K562 (cell line): ENCODE data around the gene MVD. TPM values are rescaled to one million over a fixed set of nuclear protein-coding genes. Genes with fewer than 3 reads are reported as not detected.

Source experiments
- ARHGAP35 ChIP-seq: fragments of 450-650 bp; IDR thresholded peaks from 2 replicates; pipeline ENCODE4 v1.6.1; 2018; ENCODE audit not compliant: partially characterized antibody
- CBX5 ChIP-seq: IDR thresholded peaks from 2 replicates; pipeline ENCODE4 v1.6.1; 2014; ENCODE audit warnings: low read depth, borderline replicate concordance
- FUS ChIP-seq: fragments of 200-400 bp; formaldehyde crosslinking; optimal IDR thresholded peaks from 2 replicates; pipeline ENCODE3; 2017; ENCODE audit warnings: low read depth, low read length
- HDAC2 ChIP-seq: fragments of 450-650 bp; IDR thresholded peaks from 2 replicates; pipeline ENCODE4 v1.6.1; 2016; ENCODE audit warnings: mild to moderate bottlenecking
- KAT2B ChIP-seq: IDR thresholded peaks from one replicate; pipeline ENCODE4 v1.6.1; 2012; ENCODE audit warnings: low read depth, mild to moderate bottlenecking, control low read depth, inconsistent platforms, low read length, moderate library complexity
- NCOA1 ChIP-seq: fragments of 450-650 bp; IDR thresholded peaks from 2 replicates; pipeline ENCODE4 v1.6.1; 2016; ENCODE audit warnings: low read depth
- SMARCA4 ChIP-seq: fragments of 450-650 bp; IDR thresholded peaks from 2 replicates; pipeline ENCODE4 v1.6.1; 2016
- SP2 ChIP-seq: IDR thresholded peaks from 2 replicates; pipeline ENCODE4 v1.6.1; 2011; ENCODE audit warnings: mild to moderate bottlenecking, low read depth, low read length, moderate library complexity; ENCODE audit not compliant: poor library complexity, severe bottlenecking; ENCODE audit errors: extremely low read depth
- TEAD1 ChIP-seq, 2 experiments: fragments of 450-650 bp in 1 of 2; sonication (generic) in 1 of 2; formaldehyde crosslinking; IDR thresholded peaks; 2 replicates each; pipeline versions ENCODE4 v1.4.0 to v1.8.0; 2020 to 2022; ENCODE audit warnings: mild to moderate bottlenecking in 2 of 2, missing genetic modification reagents in 1 of 2
- ZC3H8 ChIP-seq: fragments of 450-650 bp; IDR thresholded peaks from 2 replicates; pipeline ENCODE4 v1.6.1; 2017
- ZNF3 ChIP-seq: fragments of 250-450 bp; sonication (Bioruptor Pico); IDR thresholded peaks from 2 replicates; pipeline ENCODE4 v1.5.0; 2021; ENCODE audit warnings: mild to moderate bottlenecking, moderate library complexity
- ZNF436 ChIP-seq: fragments of 250-450, 450-650 bp; sonication (Bioruptor Pico); formaldehyde crosslinking; IDR thresholded peaks from 2 replicates; pipeline ENCODE4 v1.7.0; 2020; ENCODE audit warnings: mild to moderate bottlenecking
- ZNF589 ChIP-seq: fragments of 200-800 bp; sonication (Bioruptor generic); IDR thresholded peaks from 2 replicates; pipeline ENCODE4 v1.6.1; 2016; ENCODE audit warnings: low read depth, missing genetic modification characterization, missing compliant biosample characterization
- polyA plus RNA-seq, 8 experiments: library from polyadenylated mRNA; depleted of rRNA in 4 of 8; stranded (reverse) in 5 of 8; unstranded in 3 of 8; fragments of >200 nt; fragmentation: Nextera tagmentation in 2 of 8; fragmentation: Illumina TruSeq in 1 of 8; extraction: Ambion mirVana in 2 of 8; extraction: Trizol in 1 of 8; gene quantifications; 2 replicates each; pipeline versions ENCODE4 v1.2.1 to v1.2.3, GENCODE V29; 2011 to 2014; ENCODE audit warnings: inconsistent platforms in 1 of 8, missing spikeins in 1 of 8
- total RNA-seq, 7 experiments: library from RNA; depleted of rRNA in 6 of 7; stranded (reverse); fragments of >200 nt in 6 of 7; fragmentation: Illumina TruSeq in 2 of 7; extraction: Trizol in 2 of 7; gene quantifications; 2 replicates each; pipeline versions ENCODE4 v1.2.1 to v1.2.3, GENCODE V29; 2011 to 2021; ENCODE audit warnings: low replicate concordance in 1 of 7
- TF ChIP-seq, protein P1 (sequence below): fragments of 250-450 bp; sonication (Bioruptor Pico); IDR thresholded peaks from 2 replicates; pipeline ENCODE4 v1.5.0; 2021; ENCODE audit warnings: mild to moderate bottlenecking, borderline replicate concordance
- TF ChIP-seq, protein P2 (sequence below): IDR thresholded peaks from 3 replicates; pipeline ENCODE4 v1.6.1; 2011; ENCODE audit warnings: borderline replicate concordance, mild to moderate bottlenecking; ENCODE audit not compliant: insufficient read length, insufficient read depth
- TF ChIP-seq, protein P3 (sequence below), 2 experiments: fragments of 450-650 bp in 1 of 2; IDR thresholded peaks; 2 replicates each; pipeline ENCODE4 v1.6.1; 2011 to 2017; ENCODE audit warnings: low read depth in 2 of 2, antibody characterized with exemption in 1 of 2, borderline replicate concordance in 1 of 2, low read length in 1 of 2, mild to moderate bottlenecking in 1 of 2, mixed read lengths in 1 of 2; ENCODE audit not compliant: control insufficient read depth in 1 of 2
- TF ChIP-seq, protein P4 (sequence below): sonication (generic); formaldehyde crosslinking; IDR thresholded peaks from 2 replicates; pipeline ENCODE4 v1.8.0; 2022; ENCODE audit warnings: mild to moderate bottlenecking, missing genetic modification reagents, borderline replicate concordance

The MVD gene
- total and polyA plus RNA-seq, 9 of the 15 experiments (the other 6 are each of a cell fraction or from before 2014, with no cell fraction given), result 12.2 to 141 (median 45.3) TPM

DNA sequence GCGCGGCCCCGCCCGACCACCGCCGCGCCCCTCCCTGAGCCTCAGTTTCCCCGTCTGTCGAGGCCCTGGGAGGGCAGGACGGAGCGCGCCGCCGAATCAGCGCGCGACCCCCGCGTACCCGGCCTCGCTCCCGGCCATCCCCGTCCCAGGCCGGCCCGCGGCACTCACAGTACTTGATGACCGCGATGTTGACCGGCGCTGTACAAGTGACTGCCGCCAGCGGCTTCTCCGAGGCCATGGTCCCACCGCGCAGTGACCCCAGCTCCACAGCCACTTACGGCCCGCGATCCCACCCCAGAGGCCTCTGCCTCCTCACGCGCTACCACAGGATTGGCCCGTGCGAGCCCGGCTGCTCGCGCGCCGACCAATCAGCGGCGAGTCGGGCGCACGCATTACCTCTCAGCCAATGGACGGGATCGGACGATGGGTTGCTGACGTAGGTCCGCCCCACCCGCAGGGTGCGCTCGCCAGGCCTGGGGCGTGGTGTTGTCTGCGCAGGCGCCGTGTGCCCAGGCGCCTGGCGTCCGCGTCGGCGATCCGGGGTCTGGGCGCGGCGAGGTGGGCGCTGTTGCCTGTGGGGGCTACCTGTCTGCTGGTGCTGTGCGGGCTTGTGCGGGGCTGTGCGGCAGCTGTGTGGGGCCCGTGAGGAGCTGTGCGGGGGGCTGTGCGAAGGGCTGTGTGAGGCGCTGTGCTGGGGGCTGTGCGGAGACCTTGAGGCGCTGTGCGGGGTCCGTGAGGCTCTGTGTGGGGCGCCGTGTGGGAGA lies at the start of gene MVD (continued):
- peak; percentile 65 for TF ChIP-seq SP2
- no peak for TF ChIP-seq KAT2B
- TF ChIP-seq, protein P1, sequence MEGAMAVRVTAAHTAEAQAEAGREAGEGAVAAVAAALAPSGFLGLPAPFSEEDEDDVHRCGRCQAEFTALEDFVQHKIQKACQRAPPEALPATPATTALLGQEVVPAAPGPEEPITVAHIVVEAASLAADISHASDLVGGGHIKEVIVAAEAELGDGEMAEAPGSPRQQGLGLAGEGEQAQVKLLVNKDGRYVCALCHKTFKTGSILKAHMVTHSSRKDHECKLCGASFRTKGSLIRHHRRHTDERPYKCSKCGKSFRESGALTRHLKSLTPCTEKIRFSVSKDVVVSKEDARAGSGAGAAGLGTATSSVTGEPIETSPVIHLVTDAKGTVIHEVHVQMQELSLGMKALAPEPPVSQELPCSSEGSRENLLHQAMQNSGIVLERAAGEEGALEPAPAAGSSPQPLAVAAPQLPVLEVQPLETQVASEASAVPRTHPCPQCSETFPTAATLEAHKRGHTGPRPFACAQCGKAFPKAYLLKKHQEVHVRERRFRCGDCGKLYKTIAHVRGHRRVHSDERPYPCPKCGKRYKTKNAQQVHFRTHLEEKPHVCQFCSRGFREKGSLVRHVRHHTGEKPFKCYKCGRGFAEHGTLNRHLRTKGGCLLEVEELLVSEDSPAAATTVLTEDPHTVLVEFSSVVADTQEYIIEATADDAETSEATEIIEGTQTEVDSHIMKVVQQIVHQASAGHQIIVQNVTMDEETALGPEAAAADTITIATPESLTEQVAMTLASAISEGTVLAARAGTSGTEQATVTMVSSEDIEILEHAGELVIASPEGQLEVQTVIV, result no peak
- TF ChIP-seq SMARCA4, result no peak
- TF ChIP-seq CBX5, result no peak
- no peak for TF ChIP-seq ZNF589 (CRISPR knock-in tag)
- no peak for TF ChIP-seq ZC3H8
- no peak; the same call in 1 of the 2 replicates for TF ChIP-seq NCOA1
- TF ChIP-seq FUS, result no peak
- no peak for TF ChIP-seq ZNF436 (CRISPR knock-in tag)
- no peak for TF ChIP-seq ARHGAP35
- TF ChIP-seq HDAC2, result no peak
- TF ChIP-seq, protein P2, sequence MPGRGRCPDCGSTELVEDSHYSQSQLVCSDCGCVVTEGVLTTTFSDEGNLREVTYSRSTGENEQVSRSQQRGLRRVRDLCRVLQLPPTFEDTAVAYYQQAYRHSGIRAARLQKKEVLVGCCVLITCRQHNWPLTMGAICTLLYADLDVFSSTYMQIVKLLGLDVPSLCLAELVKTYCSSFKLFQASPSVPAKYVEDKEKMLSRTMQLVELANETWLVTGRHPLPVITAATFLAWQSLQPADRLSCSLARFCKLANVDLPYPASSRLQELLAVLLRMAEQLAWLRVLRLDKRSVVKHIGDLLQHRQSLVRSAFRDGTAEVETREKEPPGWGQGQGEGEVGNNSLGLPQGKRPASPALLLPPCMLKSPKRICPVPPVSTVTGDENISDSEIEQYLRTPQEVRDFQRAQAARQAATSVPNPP, result no peak
- no peak for TF ChIP-seq ZNF3 (CRISPR knock-in tag)
- TF ChIP-seq, protein P3, sequence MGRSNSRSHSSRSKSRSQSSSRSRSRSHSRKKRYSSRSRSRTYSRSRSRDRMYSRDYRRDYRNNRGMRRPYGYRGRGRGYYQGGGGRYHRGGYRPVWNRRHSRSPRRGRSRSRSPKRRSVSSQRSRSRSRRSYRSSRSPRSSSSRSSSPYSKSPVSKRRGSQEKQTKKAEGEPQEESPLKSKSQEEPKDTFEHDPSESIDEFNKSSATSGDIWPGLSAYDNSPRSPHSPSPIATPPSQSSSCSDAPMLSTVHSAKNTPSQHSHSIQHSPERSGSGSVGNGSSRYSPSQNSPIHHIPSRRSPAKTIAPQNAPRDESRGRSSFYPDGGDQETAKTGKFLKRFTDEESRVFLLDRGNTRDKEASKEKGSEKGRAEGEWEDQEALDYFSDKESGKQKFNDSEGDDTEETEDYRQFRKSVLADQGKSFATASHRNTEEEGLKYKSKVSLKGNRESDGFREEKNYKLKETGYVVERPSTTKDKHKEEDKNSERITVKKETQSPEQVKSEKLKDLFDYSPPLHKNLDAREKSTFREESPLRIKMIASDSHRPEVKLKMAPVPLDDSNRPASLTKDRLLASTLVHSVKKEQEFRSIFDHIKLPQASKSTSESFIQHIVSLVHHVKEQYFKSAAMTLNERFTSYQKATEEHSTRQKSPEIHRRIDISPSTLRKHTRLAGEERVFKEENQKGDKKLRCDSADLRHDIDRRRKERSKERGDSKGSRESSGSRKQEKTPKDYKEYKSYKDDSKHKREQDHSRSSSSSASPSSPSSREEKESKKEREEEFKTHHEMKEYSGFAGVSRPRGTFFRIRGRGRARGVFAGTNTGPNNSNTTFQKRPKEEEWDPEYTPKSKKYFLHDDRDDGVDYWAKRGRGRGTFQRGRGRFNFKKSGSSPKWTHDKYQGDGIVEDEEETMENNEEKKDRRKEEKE (IDR thresholded peaks at IDR 0.05; ENCODE audit: borderline replicate concordance in 1 of 2, control insufficient read depth in 1 of 2, low read depth in 2 of 2, low read length in 1 of 2), result no peak
- peak in 1 of 2 experiments; percentile 53; a peak in 1 of 4 replicates for TF ChIP-seq TEAD1 (CRISPR knock-in tag; IDR thresholded peaks at IDR 0.05)
- TF ChIP-seq, protein P4, sequence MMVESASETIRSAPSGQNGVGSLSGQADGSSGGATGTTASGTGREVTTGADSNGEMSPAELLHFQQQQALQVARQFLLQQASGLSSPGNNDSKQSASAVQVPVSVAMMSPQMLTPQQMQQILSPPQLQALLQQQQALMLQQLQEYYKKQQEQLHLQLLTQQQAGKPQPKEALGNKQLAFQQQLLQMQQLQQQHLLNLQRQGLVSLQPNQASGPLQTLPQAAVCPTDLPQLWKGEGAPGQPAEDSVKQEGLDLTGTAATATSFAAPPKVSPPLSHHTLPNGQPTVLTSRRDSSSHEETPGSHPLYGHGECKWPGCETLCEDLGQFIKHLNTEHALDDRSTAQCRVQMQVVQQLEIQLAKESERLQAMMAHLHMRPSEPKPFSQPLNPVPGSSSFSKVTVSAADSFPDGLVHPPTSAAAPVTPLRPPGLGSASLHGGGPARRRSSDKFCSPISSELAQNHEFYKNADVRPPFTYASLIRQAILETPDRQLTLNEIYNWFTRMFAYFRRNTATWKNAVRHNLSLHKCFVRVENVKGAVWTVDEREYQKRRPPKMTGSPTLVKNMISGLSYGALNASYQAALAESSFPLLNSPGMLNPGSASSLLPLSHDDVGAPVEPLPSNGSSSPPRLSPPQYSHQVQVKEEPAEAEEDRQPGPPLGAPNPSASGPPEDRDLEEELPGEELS (CRISPR knock-in tag), result no peak
